GM12878 (cell line): ENCODE results near the gene IL19. TPM values are rescaled to one million over a fixed set of nuclear protein-coding genes. Genes with fewer than 3 reads are reported as not detected.

Experiments used
- ATAC-seq: fragments of 200-7000 bp; cut with Tn5 transposase; 3 replicates; pipeline ENCODE4 v1.9.1; 2020; ENCODE audit warnings: mild to moderate bottlenecking, moderate library complexity
- BruUV-seq: library from RNA; stranded (reverse); fragments of 400-500 nt; replicated peaks from 2 replicates; lab custom pipeline; 2021; lab: Mats Ljungman, UMichigan
- CTCF ChIA-PET: fragments of 300-600 bp; sonication (Branson Sonifier 250); formaldehyde crosslinking; extraction: SDS; loops from one replicate; lab custom pipeline; 2021; ENCODE audit warnings: inconsistent platforms; lab: Yijun Ruan, JAX
- POLR2A ChIA-PET: fragments of 350-600 bp; formaldehyde crosslinking; extraction: SDS; loops from one replicate; lab custom pipeline; 2021; ENCODE audit warnings: inconsistent platforms; lab: Charles Lee
- RAD21 ChIA-PET: fragments of 300-600 bp; sonication (Branson Sonifier 250); formaldehyde crosslinking; loops from one replicate; lab custom pipeline; 2023; ENCODE audit warnings: antibody characterized with exemption; ENCODE audit not compliant: unreplicated experiment; lab: Charles Lee
- SMC1A ChIA-PET: fragments of 300-600 bp; sonication (Branson Sonifier 250); formaldehyde crosslinking; loops from one replicate; lab custom pipeline; 2023; ENCODE audit not compliant: unreplicated experiment, uncharacterized antibody; lab: Charles Lee
- DNase-seq: peaks from one replicate; pipeline ENCODE4 v3.0.0-alpha.2; 2011; ENCODE audit warnings: low read depth, low spot score
- FAIRE-seq: peaks from 3 replicates; lab custom pipeline; 2011; peaks lifted over from hg19 to GRCh38; lab: Jason Lieb, UNC
- H2AFZ ChIP-seq: 2 replicates; pipeline ENCODE4 v1.6.0; 2011; ENCODE audit warnings: low read depth, low read length, control low read depth; ENCODE audit not compliant: control insufficient read depth
- H3K27ac ChIP-seq: 2 replicates; pipeline ENCODE4 v1.5.1; 2011; ENCODE audit warnings: control low read depth; ENCODE audit not compliant: control insufficient read depth, insufficient read depth
- H3K27me3 ChIP-seq, 2 experiments: replicated peaks in 1 of 2; 2 replicates each; pipeline versions ENCODE4 v1.6.0 to v1.6.1; 2011; ENCODE audit warnings: low read length in 1 of 2; ENCODE audit not compliant: control insufficient read depth in 2 of 2, insufficient read depth in 2 of 2
- H3K36me3 ChIP-seq, 2 experiments: 2 replicates each; pipeline ENCODE4 v1.5.1; 2011; ENCODE audit warnings: low read length in 1 of 2; ENCODE audit not compliant: control insufficient read depth in 2 of 2, insufficient read depth in 2 of 2
- H3K4me1 ChIP-seq: 2 replicates; pipeline ENCODE4 v1.6.1; 2011; ENCODE audit warnings: mild to moderate bottlenecking, low read length, moderate library complexity, mixed read lengths; ENCODE audit not compliant: control insufficient read depth, insufficient read depth
- H3K4me2 ChIP-seq: 2 replicates; pipeline ENCODE4 v1.6.0; 2011; ENCODE audit warnings: control low read depth; ENCODE audit not compliant: control insufficient read depth, insufficient read depth
- H3K4me3 ChIP-seq: fragments of 200-600 bp; sonication (generic); 2 replicates; pipeline ENCODE4 v1.5.1; 2016
- H3K79me2 ChIP-seq: 2 replicates; pipeline ENCODE4 v1.6.0; 2011; ENCODE audit warnings: low read length; ENCODE audit not compliant: control insufficient read depth, insufficient read depth
- H3K9ac ChIP-seq: 2 replicates; pipeline ENCODE4 v1.8.0; 2011; ENCODE audit warnings: low read length, control low read depth, mixed read lengths; ENCODE audit not compliant: control insufficient read depth, insufficient read depth
- H3K9me3 ChIP-seq: replicated peaks from 3 replicates; pipeline ENCODE4 v1.5.1; 2011; ENCODE audit warnings: mild to moderate bottlenecking, low read length; ENCODE audit not compliant: control insufficient read depth, insufficient read depth
- H4K20me1 ChIP-seq: 2 replicates; pipeline ENCODE4 v1.6.0; 2011; ENCODE audit not compliant: control insufficient read depth, insufficient read depth
- ATF7 ChIP-seq: fragments of 450-650 bp; IDR thresholded peaks from 2 replicates; pipeline ENCODE4 v1.6.1; 2016; ENCODE audit warnings: low read depth, mild to moderate bottlenecking
- EED ChIP-seq: sonication (generic); IDR thresholded peaks from 2 replicates; pipeline ENCODE4 v1.6.1; 2016; ENCODE audit warnings: antibody characterized with exemption, low read depth
- EP300 ChIP-seq, 2 experiments: fragments of 150-350 bp in 1 of 2; IDR thresholded peaks; 2 replicates each; pipeline ENCODE4 v1.6.1; 2011 to 2012; ENCODE audit warnings: low read depth in 2 of 2, low read length in 2 of 2, borderline replicate concordance in 1 of 2, improper control_type of control experiment in 1 of 2, inconsistent platforms in 1 of 2; ENCODE audit not compliant: control insufficient read depth in 1 of 2
- EZH2 ChIP-seq: IDR thresholded peaks from 2 replicates; pipeline ENCODE4 v1.6.1; 2012; ENCODE audit warnings: low read depth, mild to moderate bottlenecking, control low read depth, inconsistent platforms, low read length, borderline replicate concordance; ENCODE audit not compliant: control insufficient read depth
- IKZF2 ChIP-seq, 2 experiments: fragments of 450-650 bp; IDR thresholded peaks; 2 replicates each; pipeline ENCODE4 v1.6.1; 2017; ENCODE audit warnings: mild to moderate bottlenecking in 2 of 2, moderate library complexity in 2 of 2
- NRF1 ChIP-seq: conservative IDR thresholded peaks from 2 replicates; pipeline ENCODE4 v1.6.1; 2011; ENCODE audit warnings: mild to moderate bottlenecking, low read depth, low read length, improper control_type of control experiment
- RUNX3 ChIP-seq: IDR thresholded peaks from 2 replicates; pipeline ENCODE4 v1.6.1; 2012; ENCODE audit warnings: low read length, inconsistent platforms
- TARDBP ChIP-seq: IDR thresholded peaks from 2 replicates; pipeline ENCODE4 v1.6.1; 2016; ENCODE audit warnings: borderline replicate concordance
- ZSCAN29 ChIP-seq: fragments of 450-650 bp; IDR thresholded peaks from 2 replicates; pipeline ENCODE4 v1.6.1; 2017; ENCODE audit warnings: mild to moderate bottlenecking, moderate library complexity
- WGBS: methylation state at CpG from one replicate; pipeline ENCODE4 v1.1.6; 2016; ENCODE audit warnings: low lambda C conversion rate; ENCODE audit not compliant: insufficient replicate concordance, insufficient coverage; ENCODE audit errors: missing lambda C conversion rate; 5-methylcytosine and 5-hydroxymethylcytosine counted together
- in situ Hi-C: fragments of 300-500 bp; cut with MboI; formaldehyde crosslinking; loops from 9 replicates; pipeline ENCODE4 v1.14.3; 2018; ENCODE audit warnings: mixed read lengths
- intact Hi-C: fragments of 100-400 bp; cut with micrococcal nuclease; formaldehyde crosslinking; loops from one replicate; pipeline ENCODE4 v1.14.2; 2022; ENCODE audit not compliant: unreplicated experiment
- polyA plus RNA-seq, 11 experiments: library from polyadenylated mRNA; depleted of rRNA in 4 of 11; unstranded in 6 of 11; stranded (reverse) in 5 of 11; fragments of >200 nt; fragmentation: Nextera tagmentation in 4 of 11; fragmentation: Illumina TruSeq in 1 of 11; extraction: Ambion mirVana in 4 of 11; extraction: Trizol in 1 of 11; gene quantifications; 1 replicate in 1 of 11; 2 replicates in 10 of 11; pipeline versions ENCODE4 v1.2.1 to v1.2.3, GENCODE V29; 2011 to 2016; ENCODE audit warnings: inconsistent platforms in 2 of 11, missing spikeins in 2 of 11, low read depth in 1 of 11
- total RNA-seq, 4 experiments: library from RNA; depleted of rRNA in 3 of 4; stranded (reverse); fragments of >200 nt in 3 of 4; fragmentation: Illumina TruSeq in 1 of 4; extraction: Trizol in 1 of 4; gene quantifications; 2 replicates each; pipeline versions ENCODE4 v1.2.1 to v1.2.3, GENCODE V29; 2013 to 2021
- TF ChIP-seq, protein P1 (sequence below): IDR thresholded peaks from 2 replicates; pipeline ENCODE4 v1.6.1; 2012; ENCODE audit warnings: improper control_type of control experiment, low read depth, low read length; ENCODE audit not compliant: insufficient replicate concordance
- TF ChIP-seq, protein P2 (sequence below): fragments of 450-650 bp; IDR thresholded peaks from 2 replicates; pipeline ENCODE4 v1.6.1; 2017; ENCODE audit warnings: antibody characterized with exemption, mild to moderate bottlenecking, moderate library complexity
- TF ChIP-seq, protein P3 (sequence below): IDR thresholded peaks from 2 replicates; pipeline ENCODE4 v1.6.1; 2012; ENCODE audit warnings: low read depth, low read length, improper control_type of control experiment

The IL19 gene
- total and polyA plus RNA-seq, 10 of the 15 experiments (the other 5 are each of a cell fraction or from before 2014, with no cell fraction given), result 0.10 to 0.73 (median 0.28) TPM; not detected in 6

DNA sequence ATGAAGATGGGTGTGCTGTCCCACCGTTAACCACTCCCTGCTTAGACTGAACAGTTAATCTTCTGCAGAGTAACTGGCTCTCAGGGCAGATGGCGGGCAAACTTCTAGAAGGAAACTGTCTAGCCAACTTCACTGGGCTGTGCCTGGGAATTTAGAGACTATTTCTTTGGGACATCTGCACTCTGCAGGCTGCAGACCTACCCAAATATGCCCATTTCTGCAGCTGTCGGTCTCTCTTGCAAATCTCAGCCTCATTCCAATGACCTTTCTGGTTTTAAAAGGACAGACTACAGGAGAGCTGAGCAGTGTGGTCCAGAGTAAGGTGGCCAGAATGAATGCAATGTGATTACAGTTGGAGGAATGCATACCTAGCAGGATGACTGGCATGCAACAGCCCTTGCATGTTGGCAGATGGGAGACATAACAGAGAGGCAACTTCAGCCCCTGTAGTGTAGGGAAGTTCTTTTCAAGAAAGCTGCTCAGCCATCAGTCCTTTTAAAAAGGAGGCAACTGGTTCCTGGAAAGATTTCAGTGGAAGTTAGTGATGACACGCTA, 68.5 kb downstream of the IL19 start:
- Histone ChIP-seq H3K4me2 (no peak overlapping the region), H3K9me3 (no peaks in the 10 kb centered on the region), H3K36me3 (no peaks in the 10 kb centered on the region), H2AFZ (no peak overlapping the region), H3K79me2 (no peaks in the 10 kb centered on the region), H3K27me3 (no peaks in the 10 kb centered on the region; a peak in 1 of 4 replicates), H3K9ac (no peak overlapping the region), H4K20me1 (no peaks in the 10 kb centered on the region), H3K4me3 (no peak overlapping the region), H3K27ac (no peak overlapping the region), H3K4me1 (peaks cover 5% of the 10 kb centered on the region; the same call in 1 of the 2 replicates)
- CTCF ChIA-PET, result no interaction called here
- WGBS, result 53% methylated on average over 4 of the region's 4 CpGs
- intact Hi-C loops, result no loop called here
- in situ Hi-C loops, result no loop called here
- TF ChIP-seq EED (no peak), RUNX3 (no peak), EZH2 (no peak), ZSCAN29 (no peak), EP300 (IDR thresholded peaks at IDR 0.05; ENCODE audit: borderline replicate concordance in 1 of 2, control insufficient read depth in 1 of 2, low read depth in 2 of 2, low read length in 2 of 2) (no peak), NRF1 (no peak), IKZF2 (IDR thresholded peaks at IDR 0.05) (no peak), TARDBP (no peak), ATF7 (no peak)
- TF ChIP-seq, protein P1, sequence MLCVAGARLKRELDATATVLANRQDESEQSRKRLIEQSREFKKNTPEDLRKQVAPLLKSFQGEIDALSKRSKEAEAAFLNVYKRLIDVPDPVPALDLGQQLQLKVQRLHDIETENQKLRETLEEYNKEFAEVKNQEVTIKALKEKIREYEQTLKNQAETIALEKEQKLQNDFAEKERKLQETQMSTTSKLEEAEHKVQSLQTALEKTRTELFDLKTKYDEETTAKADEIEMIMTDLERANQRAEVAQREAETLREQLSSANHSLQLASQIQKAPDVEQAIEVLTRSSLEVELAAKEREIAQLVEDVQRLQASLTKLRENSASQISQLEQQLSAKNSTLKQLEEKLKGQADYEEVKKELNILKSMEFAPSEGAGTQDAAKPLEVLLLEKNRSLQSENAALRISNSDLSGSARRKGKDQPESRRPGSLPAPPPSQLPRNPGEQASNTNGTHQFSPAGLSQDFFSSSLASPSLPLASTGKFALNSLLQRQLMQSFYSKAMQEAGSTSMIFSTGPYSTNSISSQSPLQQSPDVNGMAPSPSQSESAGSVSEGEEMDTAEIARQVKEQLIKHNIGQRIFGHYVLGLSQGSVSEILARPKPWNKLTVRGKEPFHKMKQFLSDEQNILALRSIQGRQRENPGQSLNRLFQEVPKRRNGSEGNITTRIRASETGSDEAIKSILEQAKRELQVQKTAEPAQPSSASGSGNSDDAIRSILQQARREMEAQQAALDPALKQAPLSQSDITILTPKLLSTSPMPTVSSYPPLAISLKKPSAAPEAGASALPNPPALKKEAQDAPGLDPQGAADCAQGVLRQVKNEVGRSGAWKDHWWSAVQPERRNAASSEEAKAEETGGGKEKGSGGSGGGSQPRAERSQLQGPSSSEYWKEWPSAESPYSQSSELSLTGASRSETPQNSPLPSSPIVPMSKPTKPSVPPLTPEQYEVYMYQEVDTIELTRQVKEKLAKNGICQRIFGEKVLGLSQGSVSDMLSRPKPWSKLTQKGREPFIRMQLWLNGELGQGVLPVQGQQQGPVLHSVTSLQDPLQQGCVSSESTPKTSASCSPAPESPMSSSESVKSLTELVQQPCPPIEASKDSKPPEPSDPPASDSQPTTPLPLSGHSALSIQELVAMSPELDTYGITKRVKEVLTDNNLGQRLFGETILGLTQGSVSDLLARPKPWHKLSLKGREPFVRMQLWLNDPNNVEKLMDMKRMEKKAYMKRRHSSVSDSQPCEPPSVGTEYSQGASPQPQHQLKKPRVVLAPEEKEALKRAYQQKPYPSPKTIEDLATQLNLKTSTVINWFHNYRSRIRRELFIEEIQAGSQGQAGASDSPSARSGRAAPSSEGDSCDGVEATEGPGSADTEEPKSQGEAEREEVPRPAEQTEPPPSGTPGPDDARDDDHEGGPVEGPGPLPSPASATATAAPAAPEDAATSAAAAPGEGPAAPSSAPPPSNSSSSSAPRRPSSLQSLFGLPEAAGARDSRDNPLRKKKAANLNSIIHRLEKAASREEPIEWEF, result no peak
- TF ChIP-seq, protein P2, sequence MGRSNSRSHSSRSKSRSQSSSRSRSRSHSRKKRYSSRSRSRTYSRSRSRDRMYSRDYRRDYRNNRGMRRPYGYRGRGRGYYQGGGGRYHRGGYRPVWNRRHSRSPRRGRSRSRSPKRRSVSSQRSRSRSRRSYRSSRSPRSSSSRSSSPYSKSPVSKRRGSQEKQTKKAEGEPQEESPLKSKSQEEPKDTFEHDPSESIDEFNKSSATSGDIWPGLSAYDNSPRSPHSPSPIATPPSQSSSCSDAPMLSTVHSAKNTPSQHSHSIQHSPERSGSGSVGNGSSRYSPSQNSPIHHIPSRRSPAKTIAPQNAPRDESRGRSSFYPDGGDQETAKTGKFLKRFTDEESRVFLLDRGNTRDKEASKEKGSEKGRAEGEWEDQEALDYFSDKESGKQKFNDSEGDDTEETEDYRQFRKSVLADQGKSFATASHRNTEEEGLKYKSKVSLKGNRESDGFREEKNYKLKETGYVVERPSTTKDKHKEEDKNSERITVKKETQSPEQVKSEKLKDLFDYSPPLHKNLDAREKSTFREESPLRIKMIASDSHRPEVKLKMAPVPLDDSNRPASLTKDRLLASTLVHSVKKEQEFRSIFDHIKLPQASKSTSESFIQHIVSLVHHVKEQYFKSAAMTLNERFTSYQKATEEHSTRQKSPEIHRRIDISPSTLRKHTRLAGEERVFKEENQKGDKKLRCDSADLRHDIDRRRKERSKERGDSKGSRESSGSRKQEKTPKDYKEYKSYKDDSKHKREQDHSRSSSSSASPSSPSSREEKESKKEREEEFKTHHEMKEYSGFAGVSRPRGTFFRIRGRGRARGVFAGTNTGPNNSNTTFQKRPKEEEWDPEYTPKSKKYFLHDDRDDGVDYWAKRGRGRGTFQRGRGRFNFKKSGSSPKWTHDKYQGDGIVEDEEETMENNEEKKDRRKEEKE, result no peak
- TF ChIP-seq, protein P3, sequence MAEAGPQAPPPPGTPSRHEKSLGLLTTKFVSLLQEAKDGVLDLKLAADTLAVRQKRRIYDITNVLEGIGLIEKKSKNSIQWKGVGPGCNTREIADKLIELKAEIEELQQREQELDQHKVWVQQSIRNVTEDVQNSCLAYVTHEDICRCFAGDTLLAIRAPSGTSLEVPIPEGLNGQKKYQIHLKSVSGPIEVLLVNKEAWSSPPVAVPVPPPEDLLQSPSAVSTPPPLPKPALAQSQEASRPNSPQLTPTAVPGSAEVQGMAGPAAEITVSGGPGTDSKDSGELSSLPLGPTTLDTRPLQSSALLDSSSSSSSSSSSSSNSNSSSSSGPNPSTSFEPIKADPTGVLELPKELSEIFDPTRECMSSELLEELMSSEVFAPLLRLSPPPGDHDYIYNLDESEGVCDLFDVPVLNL, result no peak
- SMC1A ChIA-PET, result interaction anchor here (0.7 kb wide), 1 partner anchor 401 kb away, joined by 3 read pairs; no protein-coding TSS in a partner anchor
- FAIRE-seq (no peak), ATAC-seq (no peak), DNase-seq (no peak)
- POLR2A ChIA-PET, result no interaction called here
- no TSS peak for BruUV-seq
- RAD21 ChIA-PET, result no interaction called here
